Ectodermal cell (in vitro differentiated cells): ENCODE data around the gene MME.

Experiments used
- H3K27ac ChIP-seq: 2 replicates; pipeline ENCODE4 v1.7.0; 2013; ENCODE audit warnings: mild to moderate bottlenecking, low read depth, low read length; ENCODE audit not compliant: insufficient read depth, poor library complexity, severe bottlenecking
- H3K27me3 ChIP-seq: 2 replicates; pipeline ENCODE4 v1.7.0; 2013; ENCODE audit warnings: mild to moderate bottlenecking, low read length; ENCODE audit not compliant: insufficient read depth, control insufficient read depth, poor library complexity, severe bottlenecking
- H3K36me3 ChIP-seq: one replicate; pipeline ENCODE4 v1.7.0; 2013; ENCODE audit warnings: low read length; ENCODE audit not compliant: control insufficient read depth, insufficient read depth
- H3K4me1 ChIP-seq: one replicate; pipeline ENCODE4 v1.7.0; 2013; ENCODE audit warnings: low read length; ENCODE audit not compliant: control insufficient read depth, insufficient read depth
- H3K4me3 ChIP-seq: 2 replicates; pipeline ENCODE4 v1.7.0; 2013; ENCODE audit warnings: low read depth, low read length, control low read depth; ENCODE audit not compliant: insufficient read depth
- H3K9me3 ChIP-seq: 2 replicates; pipeline ENCODE4 v1.7.0; 2013; ENCODE audit warnings: mild to moderate bottlenecking, low read length, moderate library complexity; ENCODE audit not compliant: control insufficient read depth
- WGBS, 2 experiments: methylation state at CpG; one replicate each; pipeline ENCODE4 v1.1.7; 2013; ENCODE audit warnings: missing lambda C conversion rate in 2 of 2; 5-methylcytosine and 5-hydroxymethylcytosine counted together

MME gene

GRCh38 chr3:155159301-155159700, 79.2 kb downstream of the MME start:
- Histone ChIP-seq H3K9me3 (no peaks in the 10 kb centered on the region), H3K27me3 (no peaks in the 10 kb centered on the region), H3K4me3 (no peak overlapping the region), H3K36me3 (no peaks in the 10 kb centered on the region), H3K4me1 (no peaks in the 10 kb centered on the region), H3K27ac (no peak overlapping the region)
- WGBS, 2 experiments = 93 to 100% methylated on average over 2 of the region's 2 CpGs

- H3K27me3 ChIP-seq = no peaks in the 10 kb centered on the region
- no peaks in the 10 kb centered on the region for H3K9me3 ChIP-seq
- H3K4me3 ChIP-seq = no peak overlapping the region
- WGBS, 2 experiments = 90 to 96% methylated on average over 3 of the region's 4 CpGs
- no peaks in the 10 kb centered on the region for H3K36me3 ChIP-seq
- H3K27ac ChIP-seq = no peak overlapping the region
- H3K4me1 ChIP-seq = no peaks in the 10 kb centered on the region
Measured at GRCh38 chr3:155161640-155162292, 81.6 kb downstream of the MME start.

GRCh38 chr3:155164306-155164705, 84.2 kb downstream of the MME start:
- H3K36me3 ChIP-seq = no peaks in the 10 kb centered on the region
- no peak overlapping the region for H3K4me3 ChIP-seq
- no peak overlapping the region for H3K27ac ChIP-seq
- H3K27me3 ChIP-seq = no peaks in the 10 kb centered on the region
- H3K9me3 ChIP-seq = no peaks in the 10 kb centered on the region
- no peaks in the 10 kb centered on the region for H3K4me1 ChIP-seq

- no peaks in the 10 kb centered on the region for H3K27me3 ChIP-seq
- WGBS, 2 experiments = 91 to 98% methylated on average over 1 to 2 of the region's 2 CpGs
- H3K4me1 ChIP-seq = no peaks in the 10 kb centered on the region
- no peaks in the 10 kb centered on the region for H3K36me3 ChIP-seq
- no peak overlapping the region for H3K27ac ChIP-seq
- no peaks in the 10 kb centered on the region for H3K9me3 ChIP-seq
- no peak overlapping the region for H3K4me3 ChIP-seq
Measured at GRCh38 chr3:155166441-155166840, 86.3 kb downstream of the MME start.

GRCh38 chr3:155169197-155169596, 89.1 kb downstream of the MME start:
- Histone ChIP-seq H3K9me3 (no peaks in the 10 kb centered on the region), H3K27ac (no peak overlapping the region), H3K4me3 (no peak overlapping the region), H3K4me1 (no peaks in the 10 kb centered on the region), H3K36me3 (no peaks in the 10 kb centered on the region), H3K27me3 (no peaks in the 10 kb centered on the region)
- 86 to 94% methylated on average over 2 of the region's 2 CpGs for WGBS, 2 experiments

- no peak overlapping the region for H3K27ac ChIP-seq
- H3K4me1 ChIP-seq = no peaks in the 10 kb centered on the region
- no peaks in the 10 kb centered on the region for H3K27me3 ChIP-seq
- no peaks in the 10 kb centered on the region for H3K9me3 ChIP-seq
- H3K36me3 ChIP-seq = no peaks in the 10 kb centered on the region
- WGBS, 2 experiments = 76 to 100% methylated on average over 1 of the region's 1 CpG
- no peak overlapping the region for H3K4me3 ChIP-seq
Measured at GRCh38 chr3:155173771-155174170, 93.7 kb downstream of the MME start.

- Histone ChIP-seq H3K4me1 (no peaks in the 10 kb centered on the region), H3K27ac (no peak overlapping the region), H3K36me3 (no peaks in the 10 kb centered on the region), H3K9me3 (no peaks in the 10 kb centered on the region), H3K27me3 (no peaks in the 10 kb centered on the region), H3K4me3 (no peak overlapping the region)
- 94 to 96% methylated on average over 2 to 3 of the region's 3 CpGs for WGBS, 2 experiments
Measured at GRCh38 chr3:155178810-155179436, 98.8 kb downstream of the MME start.

- H3K27ac ChIP-seq = no peak overlapping the region
- H3K4me1 ChIP-seq = no peaks in the 10 kb centered on the region
- H3K27me3 ChIP-seq = no peaks in the 10 kb centered on the region
- H3K9me3 ChIP-seq = no peaks in the 10 kb centered on the region
- H3K4me3 ChIP-seq = no peak overlapping the region
- 75 to 81% methylated on average over 1 to 2 of the region's 2 CpGs for WGBS, 2 experiments
- H3K36me3 ChIP-seq = no peaks in the 10 kb centered on the region
Measured at GRCh38 chr3:155179437-155179827, 99.3 kb downstream of the MME start.

GRCh38 chr3:155179966-155180757, 100.0 kb downstream of the MME start:
- Histone ChIP-seq H3K27ac (no peak overlapping the region), H3K36me3 (no peaks in the 10 kb centered on the region), H3K27me3 (no peaks in the 10 kb centered on the region), H3K4me1 (no peaks in the 10 kb centered on the region), H3K9me3 (no peaks in the 10 kb centered on the region), H3K4me3 (no peak overlapping the region)
- 91 to 94% methylated on average over 5 of the region's 5 CpGs for WGBS, 2 experiments

- no peaks in the 10 kb centered on the region for H3K27me3 ChIP-seq
- H3K4me3 ChIP-seq = no peak overlapping the region
- H3K36me3 ChIP-seq = no peaks in the 10 kb centered on the region
- no peaks in the 10 kb centered on the region for H3K9me3 ChIP-seq
- no peak overlapping the region for H3K27ac ChIP-seq
- WGBS, 2 experiments = 100% methylated on average over 1 of the region's 1 CpG; no CpG with 5 or more reads in 1 of the 2 experiments
- no peaks in the 10 kb centered on the region for H3K4me1 ChIP-seq
Measured at GRCh38 chr3:155182467-155182866, 102.3 kb downstream of the MME start.
